Measurements from ENCODE around the gene C1QTNF8. TPM values are rescaled to one million over a fixed set of nuclear protein-coding genes. Genes with fewer than 3 reads are reported as not detected.

C1QTNF8 gene
- total and polyA plus RNA-seq, 2 of the 8 experiments (the other 6 are each of a cell fraction or from before 2014, with no cell fraction given): not detected

DNA sequence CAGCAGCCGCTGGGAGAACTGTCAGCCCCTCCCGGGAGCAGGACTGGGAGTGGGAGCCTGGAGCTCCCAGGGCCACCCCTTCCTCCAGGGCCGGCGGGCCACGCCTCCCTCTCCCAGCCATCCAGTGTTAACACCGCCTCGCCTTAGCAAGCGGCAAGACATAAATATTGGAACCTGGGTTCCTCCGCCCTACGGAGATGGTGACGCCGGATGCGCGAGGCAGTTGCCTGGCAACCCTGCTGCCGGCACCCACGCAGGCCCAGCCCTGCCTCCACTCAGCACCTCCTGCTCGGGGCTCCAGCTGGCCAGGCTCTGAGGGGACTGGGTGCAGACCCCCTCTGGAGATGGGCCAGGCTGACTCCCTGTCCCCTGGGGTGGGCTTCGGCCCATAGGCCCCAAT is 29.4 kb upstream of the C1QTNF8 start:
- H4K20me1 ChIP-seq (replicated peaks in 1 of 2; ENCODE audit: control insufficient read depth in 1 of 2, insufficient read depth in 2 of 2, low read length in 2 of 2): no peaks in the 10 kb centered on the region
- no peak overlapping the region for H2BK15ac ChIP-seq (ENCODE audit: low read length)
- CTCF ChIA-PET (ENCODE audit: partially characterized antibody): interaction anchor here (0.6 to 2.6 kb wide), 2 partner anchors 49 to 68 kb away, joined by 4 to 9 read pairs; no protein-coding TSS in a partner anchor
- H3K4me3 ChIP-seq (ENCODE audit: extremely low read depth in 1 of 4, insufficient read depth in 2 of 4, low read depth in 3 of 4, low read length in 4 of 4): no peak overlapping the region
- no peaks in the 10 kb centered on the region for H3K9me3 ChIP-seq (ENCODE audit: insufficient read depth in 2 of 2, low read depth in 1 of 2, low read length in 1 of 2)
- POLR2A ChIA-PET (ENCODE audit: partially characterized antibody): interaction anchor here (1.1 kb wide), 1 partner anchor 39 kb away, joined by 3 read pairs; no protein-coding TSS in a partner anchor
- no peak overlapping the region for H2AFZ ChIP-seq (ENCODE audit: low read length)
- 89% methylated on average over 18 of the region's 18 CpGs; no CpG with 5 or more reads in 1 of the 2 experiments for WGBS, 2 experiments (ENCODE audit: extremely low coverage in 1 of 2, insufficient coverage in 1 of 2, insufficient read length in 1 of 2, insufficient replicate concordance in 2 of 2, low coverage in 1 of 2, low lambda C conversion rate in 2 of 2, missing lambda C conversion rate in 1 of 2)
- no peaks in the 10 kb centered on the region for H3K36me3 ChIP-seq (ENCODE audit: control insufficient read depth in 2 of 4, insufficient read depth in 4 of 4, low read length in 3 of 4)
- no peak overlapping the region for H3K27ac ChIP-seq (ENCODE audit: low read depth, low read length)
- DNase-seq (ENCODE audit: low read depth in 1 of 2, low spot score in 2 of 2): no peak
- peaks cover 0 to 6% (median 0%) of the 10 kb centered on the region in 4 experiments; a peak in 2 of 7 replicates for H3K4me1 ChIP-seq (replicated peaks in 1 of 4; ENCODE audit: control insufficient read depth in 3 of 4, insufficient read depth in 4 of 4, low read length in 3 of 4)
- no peaks in the 10 kb centered on the region for H3K23me2 ChIP-seq (ENCODE audit: low read depth, low read length)
- H2AK5ac ChIP-seq (ENCODE audit: low read depth, low read length): no peak overlapping the region
- no peak overlapping the region for H3K18ac ChIP-seq (ENCODE audit: extremely low read depth, low read length)
- H3K4me2 ChIP-seq (ENCODE audit: insufficient read depth in 1 of 2, low read depth in 2 of 2, low read length in 2 of 2): no peak overlapping the region
- FAIRE-seq: no peak
- H3K56ac ChIP-seq (replicated peaks; ENCODE audit: insufficient read length, low read depth, low read length): no peak overlapping the region
- no peaks in the 10 kb centered on the region for H3K27me3 ChIP-seq (replicated peaks in 1 of 4; ENCODE audit: control insufficient read depth in 3 of 4, extremely low read depth in 1 of 4, insufficient read depth in 3 of 4, low read length in 3 of 4)
- H3K79me1 ChIP-seq (ENCODE audit: low read depth, low read length): no peaks in the 10 kb centered on the region
- no peak overlapping the region for H2BK12ac ChIP-seq (ENCODE audit: low read depth, low read length)
- no peak overlapping the region for H3K14ac ChIP-seq (ENCODE audit: insufficient read length)
- no peak for TF ChIP-seq RAD21 (IDR thresholded peaks at IDR 0.05 in 1 of 2, conservative IDR thresholded peaks at IDR 0.05 in 1 of 2; ENCODE audit: low read depth in 2 of 2, low read length in 2 of 2)
- no peak for TF ChIP-seq RBBP5 (IDR thresholded peaks at IDR 0.05; ENCODE audit: borderline replicate concordance, low read depth, low read length)
- no peak for TF ChIP-seq SP4 (IDR thresholded peaks at IDR 0.05; ENCODE audit: low read length)
- no peak for TF ChIP-seq TBP (IDR thresholded peaks at IDR 0.05; ENCODE audit: low read depth, low read length)
- no peak for TF ChIP-seq SAP30 (IDR thresholded peaks at IDR 0.05; ENCODE audit: insufficient read depth, insufficient replicate concordance, low read length)
- no peaks in the 10 kb centered on the region for H3K79me2 ChIP-seq (ENCODE audit: control insufficient read depth in 1 of 2, insufficient read depth in 2 of 2, low read length in 2 of 2)
- H4K91ac ChIP-seq (replicated peaks; ENCODE audit: insufficient read length, low read length): no peak overlapping the region
- H4K8ac ChIP-seq (ENCODE audit: extremely low read depth, insufficient read depth, low read length): no peak overlapping the region
- H2BK20ac ChIP-seq (ENCODE audit: low read length): no peak overlapping the region
- H4K5ac ChIP-seq (ENCODE audit: insufficient read length, low read depth, low read length): no peak overlapping the region
- no peak overlapping the region for H3K9ac ChIP-seq (replicated peaks in 1 of 4; ENCODE audit: extremely low read depth in 1 of 4, low read depth in 3 of 4, low read length in 3 of 4)
- no peak overlapping the region for H3K4ac ChIP-seq (replicated peaks; ENCODE audit: insufficient read length, low read depth, low read length)
- no peak overlapping the region for H2BK120ac ChIP-seq (replicated peaks; ENCODE audit: low read depth, low read length)
- no peak overlapping the region for H3K23ac ChIP-seq (ENCODE audit: insufficient read length)
- no peak overlapping the region for H2BK5ac ChIP-seq (ENCODE audit: low read depth, low read length)

Measured in H1 (cell line).